Hepatocyte (in vitro differentiated cells): Measurements from ENCODE around the gene CDADC1.

ENCODE experiments used
- EZH2 ChIP-seq: fragments of 200-600 bp; sonication (generic); IDR thresholded peaks from 2 replicates; pipeline ENCODE4 v1.6.1; 2016; ENCODE audit warnings: antibody characterized with exemption, mild to moderate bottlenecking, borderline replicate concordance
- EZH2phosphoT487 ChIP-seq: fragments of 200-600 bp; sonication (generic); IDR thresholded peaks from one replicate; pipeline ENCODE4 v1.6.1; 2018; ENCODE audit warnings: antibody characterized with exemption, mild to moderate bottlenecking, low read depth, moderate library complexity; ENCODE audit not compliant: unreplicated experiment, severe bottlenecking
- TF ChIP-seq, protein P1 (sequence below): fragments of 200-600 bp; sonication (generic); IDR thresholded peaks from 2 replicates; pipeline ENCODE4 v1.5.1; 2016; ENCODE audit warnings: antibody characterized with exemption, mild to moderate bottlenecking; ENCODE audit not compliant: poor library complexity

DNA sequence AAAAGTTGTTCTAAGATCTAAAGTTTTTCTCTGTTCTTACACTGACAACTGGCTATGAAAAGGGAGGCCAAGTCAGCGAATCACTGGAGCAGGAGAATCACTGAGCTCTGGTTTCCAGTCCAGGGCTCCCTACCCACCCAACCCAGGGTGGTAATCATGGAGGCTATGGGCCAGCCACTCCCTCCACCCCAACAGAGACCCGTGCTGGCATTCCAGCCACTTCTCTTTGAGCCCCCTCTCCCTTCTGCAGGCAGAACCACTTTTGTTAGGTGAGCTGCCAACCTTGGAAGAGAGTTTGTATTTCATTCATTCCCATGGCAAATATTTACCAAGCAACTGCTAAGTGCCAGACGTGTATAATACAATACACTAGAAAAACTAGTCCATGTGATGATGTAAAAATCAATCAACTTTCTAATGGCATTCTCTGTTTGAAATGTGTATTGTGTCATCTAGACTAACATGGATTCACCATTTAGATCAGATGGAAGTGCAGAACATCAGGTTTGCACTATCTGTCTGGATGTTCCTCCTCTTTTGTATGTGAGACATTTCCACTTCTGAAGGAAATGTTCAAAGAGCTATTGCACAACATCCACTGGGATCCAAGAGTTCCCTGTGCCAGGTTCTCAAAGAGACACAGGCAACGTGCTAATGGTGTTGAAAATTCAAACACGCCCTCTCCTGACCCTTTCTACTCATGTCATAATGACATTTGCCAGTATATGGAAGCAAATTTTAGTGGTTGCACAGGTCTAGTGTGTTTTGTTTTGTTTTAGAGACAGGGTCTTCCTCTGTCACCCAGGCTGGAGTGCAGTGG, 22.3 kb upstream of the CDADC1 start:
- TF ChIP-seq, protein P1, sequence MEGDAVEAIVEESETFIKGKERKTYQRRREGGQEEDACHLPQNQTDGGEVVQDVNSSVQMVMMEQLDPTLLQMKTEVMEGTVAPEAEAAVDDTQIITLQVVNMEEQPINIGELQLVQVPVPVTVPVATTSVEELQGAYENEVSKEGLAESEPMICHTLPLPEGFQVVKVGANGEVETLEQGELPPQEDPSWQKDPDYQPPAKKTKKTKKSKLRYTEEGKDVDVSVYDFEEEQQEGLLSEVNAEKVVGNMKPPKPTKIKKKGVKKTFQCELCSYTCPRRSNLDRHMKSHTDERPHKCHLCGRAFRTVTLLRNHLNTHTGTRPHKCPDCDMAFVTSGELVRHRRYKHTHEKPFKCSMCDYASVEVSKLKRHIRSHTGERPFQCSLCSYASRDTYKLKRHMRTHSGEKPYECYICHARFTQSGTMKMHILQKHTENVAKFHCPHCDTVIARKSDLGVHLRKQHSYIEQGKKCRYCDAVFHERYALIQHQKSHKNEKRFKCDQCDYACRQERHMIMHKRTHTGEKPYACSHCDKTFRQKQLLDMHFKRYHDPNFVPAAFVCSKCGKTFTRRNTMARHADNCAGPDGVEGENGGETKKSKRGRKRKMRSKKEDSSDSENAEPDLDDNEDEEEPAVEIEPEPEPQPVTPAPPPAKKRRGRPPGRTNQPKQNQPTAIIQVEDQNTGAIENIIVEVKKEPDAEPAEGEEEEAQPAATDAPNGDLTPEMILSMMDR: no peak
- TF ChIP-seq EZH2 (no peak), EZH2phosphoT487 (no peak)
